GM19372 (cell line): Measurements from ENCODE around the gene F12.

ENCODE experiments used
- ATAC-seq: cut with Tn5 transposase; IDR thresholded peaks from one replicate; pipeline ENCODE4 v1.9.1; 2021; ENCODE audit warnings: mild to moderate bottlenecking, low read depth, moderate library complexity; ENCODE audit not compliant: unreplicated experiment

Gene F12

GRCh38 chr5:177372034-177372896, 37.1 kb downstream of the F12 start:
- no peak for ATAC-seq

DNA sequence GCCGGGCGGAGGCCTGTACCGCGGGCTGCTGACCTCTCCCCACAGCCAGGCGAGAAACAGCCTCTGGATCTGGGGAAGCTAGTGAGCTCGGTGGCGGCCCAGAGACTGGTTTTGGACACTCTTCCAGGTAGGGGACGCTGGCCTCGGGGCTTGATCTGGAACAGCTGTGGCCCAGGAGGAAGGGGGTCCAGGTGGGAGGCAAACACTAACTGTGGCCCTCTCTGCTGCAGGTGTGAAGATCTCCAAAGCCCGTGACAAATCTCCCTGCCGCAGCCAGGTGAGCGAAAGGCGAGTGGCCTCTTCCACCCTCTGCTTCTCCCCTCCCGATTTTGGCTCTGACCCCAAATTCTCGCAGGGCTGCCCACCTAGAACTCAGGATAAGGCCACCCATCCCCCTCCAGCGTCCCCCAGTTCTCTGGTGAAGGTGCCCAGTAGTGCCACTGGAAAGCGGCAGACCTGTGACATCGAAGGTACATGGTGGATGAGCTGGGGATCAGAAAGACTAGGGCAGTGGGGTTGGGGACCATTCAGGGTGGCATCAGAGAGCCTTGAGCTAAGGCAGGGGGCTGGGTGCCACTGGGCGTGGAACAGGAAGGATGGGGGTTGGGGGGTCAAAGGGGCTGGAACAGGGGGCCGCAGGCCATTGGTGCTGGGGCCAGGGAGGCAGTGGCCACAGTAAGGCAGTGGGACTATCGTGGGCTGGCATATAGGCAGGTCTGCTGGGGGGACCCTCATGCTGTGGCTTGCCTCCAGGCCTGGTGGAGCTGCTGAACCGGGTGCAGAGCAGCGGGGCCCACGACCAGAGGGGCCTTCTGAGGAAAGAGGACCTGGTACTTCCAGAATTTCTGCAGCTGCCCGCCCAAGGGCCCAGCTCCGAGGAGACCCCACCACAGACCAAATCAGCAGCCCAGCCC, 38.0 kb downstream of the F12 start:
- no peak for ATAC-seq

- ATAC-seq = peak; percentile 66
Measured at GRCh38 chr5:177370488-177371119, 38.8 kb downstream of the F12 start.

DNA sequence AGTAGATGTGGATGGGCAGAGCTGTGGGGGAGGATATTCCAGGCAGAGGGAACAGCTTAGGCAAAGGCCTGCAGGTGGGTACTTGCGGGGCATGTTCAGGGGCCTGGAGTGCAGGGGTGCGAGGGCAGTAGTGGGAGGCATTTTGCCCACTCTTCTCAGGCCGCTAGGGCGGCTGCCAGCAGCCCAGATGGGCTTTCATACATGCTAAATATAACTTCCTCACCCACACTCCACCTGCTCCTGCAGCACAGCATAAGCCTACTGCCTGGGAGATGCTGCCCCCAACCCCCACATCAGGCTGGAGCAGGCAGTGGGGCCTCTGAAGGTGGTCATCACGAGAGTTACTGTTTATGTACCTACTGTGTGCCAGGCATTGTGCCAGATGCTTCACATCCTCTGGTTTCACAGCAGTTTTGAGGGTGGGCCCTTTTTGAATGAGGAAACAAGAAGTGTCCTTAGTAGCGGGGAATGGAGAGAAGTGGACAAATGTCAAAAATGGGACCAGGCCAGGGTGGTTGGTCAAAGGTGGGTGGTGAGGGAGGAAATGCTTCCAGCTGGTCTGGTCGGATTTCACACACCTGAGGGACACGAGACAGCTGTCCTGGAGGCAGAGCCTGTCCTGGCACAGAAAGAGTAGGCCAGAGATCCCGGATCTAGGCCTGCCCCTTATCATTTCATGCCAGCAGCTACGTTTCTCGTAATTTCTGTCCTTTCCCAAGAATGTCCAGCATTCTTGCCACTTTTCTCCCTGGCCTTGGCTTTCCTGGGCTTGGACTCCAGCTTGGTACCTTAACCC, 39.5 kb downstream of the F12 start:
- ATAC-seq = no peak

GRCh38 chr5:177368869-177369644, 40.3 kb downstream of the F12 start:
- no peak for ATAC-seq

DNA sequence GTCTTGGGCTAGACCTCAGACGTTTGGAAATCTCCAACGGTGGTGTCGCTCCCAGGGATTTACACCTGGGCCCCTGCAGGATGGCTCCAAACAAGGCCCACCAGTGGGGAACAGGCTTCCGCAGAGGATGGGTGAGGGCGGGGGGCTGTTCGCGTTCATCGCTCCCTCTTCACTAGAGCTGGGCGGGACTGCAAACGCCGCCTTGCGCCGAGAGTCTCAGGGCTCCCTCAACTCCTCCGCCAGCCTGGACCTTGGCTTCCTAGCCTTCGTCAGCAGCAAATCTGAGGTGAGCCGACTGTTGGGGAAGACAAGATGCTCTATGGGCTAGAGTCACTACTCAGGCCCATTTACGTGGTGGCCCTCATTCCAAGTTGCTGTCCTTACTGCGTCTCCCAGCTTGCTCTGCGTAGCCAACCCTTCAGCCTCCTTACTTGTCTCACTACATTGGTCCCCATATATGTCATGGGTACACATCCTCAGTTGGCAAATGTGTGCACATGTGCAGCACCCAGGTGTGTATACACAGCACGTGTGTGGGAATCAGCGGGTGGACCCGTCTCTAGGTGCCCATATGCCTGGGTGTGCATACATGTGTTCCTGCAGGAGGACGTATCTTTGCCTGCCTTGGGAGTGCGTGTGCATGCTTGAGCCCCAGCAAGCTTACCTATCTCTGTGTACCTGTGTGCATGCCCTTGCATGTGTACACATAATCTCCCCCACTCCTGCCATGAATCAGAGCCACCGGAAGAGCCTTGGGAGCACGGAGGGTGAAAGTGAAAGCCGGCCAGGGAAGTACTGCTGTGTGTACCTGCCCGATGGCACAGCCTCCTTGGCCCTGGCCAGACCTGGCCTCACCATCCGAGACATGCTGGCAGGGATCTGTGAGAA, 41.1 kb downstream of the F12 start:
- no peak for ATAC-seq

- no peak for ATAC-seq
Measured at GRCh38 chr5:177367323-177367848, 42.0 kb downstream of the F12 start.

GRCh38 chr5:177366528-177367322, 42.6 kb downstream of the F12 start:
- no peak for ATAC-seq

- ATAC-seq = no peak
Measured at GRCh38 chr5:177365845-177366527, 43.4 kb downstream of the F12 start.

- no peak for ATAC-seq
Measured at GRCh38 chr5:177364159-177364962, 45.0 kb downstream of the F12 start.

- ATAC-seq = no peak
Measured at GRCh38 chr5:177363565-177363964, 45.8 kb downstream of the F12 start.

DNA sequence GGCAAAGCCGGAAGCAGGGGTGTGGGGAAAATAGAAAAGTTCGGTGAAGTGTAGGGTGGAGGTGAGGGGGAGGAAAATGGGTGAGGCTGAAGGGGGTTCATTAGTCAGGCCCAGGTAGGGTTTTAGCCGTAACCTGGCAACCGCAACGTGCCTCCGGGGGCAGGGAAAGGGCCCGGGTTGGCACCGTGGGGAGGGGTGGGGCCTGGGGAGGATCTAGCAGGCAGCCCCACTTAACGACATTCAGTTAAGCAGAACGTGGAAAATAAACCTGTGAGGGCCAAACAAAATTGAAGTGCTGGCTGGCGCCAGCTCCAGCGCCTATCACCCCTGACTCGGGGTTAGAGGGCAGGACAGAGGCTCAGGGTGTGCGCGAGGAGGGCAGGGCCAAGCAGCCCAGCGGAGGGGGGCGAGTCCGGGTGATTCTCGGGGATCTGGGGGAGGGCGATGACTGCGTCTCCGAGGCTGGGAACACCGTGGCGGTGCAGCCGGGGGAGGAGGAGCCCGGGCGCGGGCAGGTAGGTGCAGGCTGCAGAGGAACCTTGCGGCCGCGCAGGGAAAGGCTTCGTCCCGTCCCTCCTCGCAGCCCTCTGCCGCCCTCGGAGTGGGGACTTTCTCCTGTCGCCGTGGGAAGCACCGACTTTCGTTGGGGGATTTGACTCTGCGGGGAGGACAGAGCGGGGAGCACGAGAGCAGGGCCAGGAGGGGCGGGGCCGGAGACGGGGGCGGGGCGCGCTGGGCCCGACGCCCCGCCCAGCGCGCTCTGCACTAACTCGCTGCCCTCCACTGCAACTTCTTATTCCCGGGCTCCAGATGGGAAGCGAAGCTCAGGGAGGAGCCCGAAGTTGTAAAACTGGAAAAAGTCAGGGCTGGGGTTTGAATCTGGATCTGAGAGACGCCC, 46.5 kb downstream of the F12 start:
- ATAC-seq = no peak

DNA sequence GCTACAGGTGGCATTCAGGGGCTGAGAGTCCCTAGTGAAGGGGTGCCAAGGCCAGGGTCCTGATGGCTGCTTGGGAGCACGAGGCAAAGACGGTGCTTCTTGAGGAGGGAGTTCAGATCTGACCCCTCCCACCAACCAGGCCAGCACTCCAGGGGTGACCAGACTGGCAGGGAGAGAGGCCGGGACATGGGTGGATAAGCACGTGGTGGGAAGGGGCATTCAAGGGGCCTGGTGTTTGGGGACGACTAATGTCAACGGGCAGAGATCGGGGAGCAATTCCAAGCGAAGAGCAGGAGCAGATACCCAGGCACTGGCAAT, 47.1 kb downstream of the F12 start:
- ATAC-seq = no peak

DNA sequence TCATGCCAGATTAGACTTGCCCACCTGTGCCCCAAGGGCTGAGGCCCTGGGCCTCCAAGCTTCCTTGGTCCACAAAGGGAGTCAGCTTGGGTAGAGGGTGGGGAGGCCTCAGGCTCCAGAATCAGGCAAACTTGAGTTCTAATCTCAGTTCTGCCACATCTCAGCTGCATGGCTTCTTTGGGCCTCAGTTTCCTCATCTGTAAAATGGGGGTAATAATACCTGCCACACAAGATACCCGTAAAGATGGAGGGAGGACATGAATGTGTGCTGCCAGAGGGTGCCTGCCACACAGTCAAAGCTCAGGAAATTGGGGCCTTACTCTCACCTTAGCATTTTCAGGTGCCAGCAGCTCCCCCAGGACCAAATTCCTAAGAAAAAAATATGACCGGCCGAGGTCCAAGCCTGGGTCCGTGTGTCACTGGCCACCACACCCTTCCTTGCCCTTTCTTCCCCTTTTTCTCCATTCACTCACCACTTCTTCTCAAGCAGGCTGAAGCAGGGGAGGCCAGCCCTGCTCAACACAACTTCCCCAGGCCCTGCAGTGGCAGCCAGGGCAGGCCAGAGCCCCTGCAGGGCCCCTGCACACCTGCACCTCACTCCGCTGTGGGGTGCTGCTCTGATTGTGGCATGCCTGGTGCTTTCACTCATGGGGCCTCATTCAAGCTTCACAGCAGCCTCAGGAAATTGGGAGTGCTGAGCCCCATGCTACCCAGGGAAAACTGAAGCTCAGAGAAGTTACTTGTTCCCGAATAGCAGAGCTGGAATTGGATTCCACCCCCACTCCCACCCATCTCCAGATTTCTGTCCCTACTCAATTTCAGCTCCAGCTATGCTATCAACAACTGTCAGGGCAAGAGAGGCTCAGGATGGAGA, 47.7 kb downstream of the F12 start:
- ATAC-seq = no peak
